Peyer's patch (tissue), 4 donors: ENCODE measurements around the gene ENTPD1.

Experiments
- CTCF ChIP-seq, 6 experiments: fragments of 450-650 bp in 4 of 6; fragments of 200-600 bp in 2 of 6; sonication (generic) in 1 of 6; IDR thresholded peaks; one replicate each; pipeline ENCODE4 v1.5.1; 2017 to 2019; ENCODE audit warnings: antibody characterized with exemption in 6 of 6, mild to moderate bottlenecking in 3 of 6, moderate library complexity in 1 of 6
- POLR2A ChIP-seq, 2 donors: fragments of 450-650 bp; IDR thresholded peaks; one replicate each; pipeline ENCODE4 v1.5.1; 2017; ENCODE audit warnings: antibody characterized with exemption in 2 of 2, mild to moderate bottlenecking in 2 of 2, moderate library complexity in 2 of 2

DNA sequence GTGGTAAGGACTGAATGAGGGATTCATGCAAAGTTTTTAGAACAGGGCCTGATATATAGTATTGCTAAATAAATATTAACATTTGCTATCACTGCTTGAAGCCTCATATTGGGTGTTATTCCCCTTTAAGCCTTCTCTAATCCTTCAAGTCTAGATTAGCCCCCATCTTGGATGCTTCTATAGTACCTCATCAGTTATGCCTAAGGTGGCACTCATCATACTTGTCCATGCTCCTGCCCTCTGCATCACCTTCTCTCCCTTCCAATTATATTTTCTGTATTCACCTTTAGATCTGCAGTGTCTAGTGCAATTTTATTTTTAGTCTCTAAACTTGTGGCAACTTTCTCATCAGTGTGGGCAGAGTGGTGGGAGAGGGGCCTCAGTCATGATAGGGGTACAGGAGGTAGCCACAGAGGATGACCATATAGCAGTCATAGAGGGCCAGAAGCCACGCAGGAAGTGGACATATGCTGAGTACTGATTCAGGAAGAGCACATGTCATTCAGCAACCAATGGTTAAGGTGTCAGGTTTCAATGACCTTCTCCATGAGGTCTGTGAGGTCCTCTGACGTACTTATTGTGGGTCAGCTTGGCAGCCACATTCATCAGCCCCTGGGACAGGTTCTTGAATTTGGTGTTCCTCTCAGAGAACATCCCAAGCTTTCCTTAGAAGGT lies 2.5 kb downstream of the ENTPD1 start:
- TF ChIP-seq CTCF (IDR thresholded peaks at IDR 0.05) (no peak), POLR2A (IDR thresholded peaks at IDR 0.05) (no peak)
